22Rv1 (cell line): ENCODE data around the gene PIGS.
A peak's percentile ranks its signal among the peaks of the same experiment; 100 is the strongest.

Experiments
- H3K27ac ChIP-seq: fragments of 450-650 bp; 2 replicates; pipeline ENCODE4 v1.5.1; 2017
- ZFX ChIP-seq: fragments of 450-650 bp; IDR thresholded peaks from 2 replicates; pipeline ENCODE4 v1.6.1; 2017; ENCODE audit warnings: antibody characterized with exemption, borderline replicate concordance
- TF ChIP-seq, protein P1 (sequence below): fragments of 450-650 bp; IDR thresholded peaks from 2 replicates; pipeline ENCODE4 v1.5.1; 2017; ENCODE audit warnings: mild to moderate bottlenecking

Gene PIGS

DNA sequence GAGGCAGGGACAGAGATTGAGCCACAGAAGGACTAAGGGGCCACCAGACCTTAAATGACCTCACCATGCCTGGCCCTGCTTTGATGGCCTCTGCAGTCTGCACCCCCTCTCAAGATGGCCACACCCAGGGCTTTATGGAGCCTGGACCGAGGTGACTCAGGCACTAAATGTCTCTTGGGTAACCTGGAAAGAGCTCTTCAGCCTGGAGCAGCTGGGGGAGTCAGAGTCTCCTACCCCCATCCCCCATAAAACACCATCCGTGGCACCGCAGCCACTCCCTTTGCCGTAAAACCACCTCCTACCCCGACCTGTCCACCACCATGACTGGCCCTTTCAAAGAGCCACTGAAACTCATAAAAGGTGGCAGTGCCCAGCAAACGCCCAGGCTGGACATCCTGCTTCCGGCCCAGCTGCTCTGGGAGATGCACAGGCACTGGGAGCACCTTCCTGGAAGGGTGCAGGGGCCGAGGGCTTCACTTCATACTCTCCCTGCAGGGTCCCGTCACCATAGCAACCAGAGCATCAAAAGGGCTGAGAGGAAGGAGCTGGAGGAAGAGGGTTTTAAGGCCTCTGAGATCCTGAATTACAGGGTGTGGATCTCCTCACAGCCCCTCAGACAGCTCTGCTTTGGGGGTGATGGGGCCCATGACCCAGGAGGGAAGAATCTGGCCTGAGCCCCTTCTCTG, 42.9 kb downstream of the PIGS start:
- no peak for TF ChIP-seq ZFX
- TF ChIP-seq, protein P1, sequence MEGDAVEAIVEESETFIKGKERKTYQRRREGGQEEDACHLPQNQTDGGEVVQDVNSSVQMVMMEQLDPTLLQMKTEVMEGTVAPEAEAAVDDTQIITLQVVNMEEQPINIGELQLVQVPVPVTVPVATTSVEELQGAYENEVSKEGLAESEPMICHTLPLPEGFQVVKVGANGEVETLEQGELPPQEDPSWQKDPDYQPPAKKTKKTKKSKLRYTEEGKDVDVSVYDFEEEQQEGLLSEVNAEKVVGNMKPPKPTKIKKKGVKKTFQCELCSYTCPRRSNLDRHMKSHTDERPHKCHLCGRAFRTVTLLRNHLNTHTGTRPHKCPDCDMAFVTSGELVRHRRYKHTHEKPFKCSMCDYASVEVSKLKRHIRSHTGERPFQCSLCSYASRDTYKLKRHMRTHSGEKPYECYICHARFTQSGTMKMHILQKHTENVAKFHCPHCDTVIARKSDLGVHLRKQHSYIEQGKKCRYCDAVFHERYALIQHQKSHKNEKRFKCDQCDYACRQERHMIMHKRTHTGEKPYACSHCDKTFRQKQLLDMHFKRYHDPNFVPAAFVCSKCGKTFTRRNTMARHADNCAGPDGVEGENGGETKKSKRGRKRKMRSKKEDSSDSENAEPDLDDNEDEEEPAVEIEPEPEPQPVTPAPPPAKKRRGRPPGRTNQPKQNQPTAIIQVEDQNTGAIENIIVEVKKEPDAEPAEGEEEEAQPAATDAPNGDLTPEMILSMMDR = no peak
- H3K27ac ChIP-seq = peak overlapping the region; percentile 69

DNA sequence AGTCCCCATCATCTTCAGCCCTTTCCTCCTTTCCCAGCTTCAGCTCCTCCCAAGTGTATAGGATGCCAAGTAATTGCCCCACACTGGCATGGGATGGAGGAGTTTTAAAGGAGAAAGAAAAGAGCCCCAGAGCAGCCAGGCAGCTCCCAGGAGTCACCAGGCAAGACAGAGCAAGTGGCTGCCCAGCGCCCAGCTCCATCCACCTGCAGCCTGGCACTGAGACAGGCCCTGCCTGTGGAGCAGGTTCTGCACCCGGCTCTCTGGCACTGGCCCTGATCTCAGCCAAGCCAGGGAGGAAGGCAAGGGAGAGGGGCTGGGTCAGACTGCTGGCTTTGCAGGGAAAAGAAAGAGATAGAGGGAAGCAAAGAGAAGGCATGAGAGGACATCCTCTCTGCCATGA, 43.5 kb downstream of the PIGS start:
- peak overlapping the region; percentile 69 for H3K27ac ChIP-seq
- no peak for TF ChIP-seq ZFX
- TF ChIP-seq, protein P1 = no peak

DNA sequence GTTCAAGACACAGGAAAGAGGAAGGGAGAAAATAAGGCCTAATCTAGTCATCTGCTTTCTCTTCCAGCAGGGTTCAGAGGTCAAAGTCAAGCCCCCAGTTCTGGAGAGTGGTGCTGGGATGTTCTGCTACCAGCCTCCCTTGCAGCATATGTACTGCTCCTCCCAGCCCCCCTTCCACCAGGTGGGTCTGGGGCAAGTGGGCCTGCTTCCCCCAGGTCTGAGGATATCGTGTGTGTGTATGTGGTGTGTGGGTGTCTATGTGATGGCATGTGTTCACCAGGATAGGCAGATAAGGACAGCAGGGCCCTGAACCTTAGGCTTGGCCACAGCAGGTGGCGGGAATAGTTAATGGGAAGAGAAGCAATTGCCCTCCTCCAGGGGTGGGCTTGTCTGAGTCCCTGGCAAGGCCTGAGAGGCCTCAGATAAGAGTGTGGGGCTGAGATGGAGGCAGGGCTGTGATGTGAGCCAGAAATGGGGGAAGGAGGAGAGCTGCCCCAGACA, 44.1 kb downstream of the PIGS start:
- TF ChIP-seq, protein P1 = no peak
- no peak for TF ChIP-seq ZFX
- peak overlapping the region; percentile 69 for H3K27ac ChIP-seq

DNA sequence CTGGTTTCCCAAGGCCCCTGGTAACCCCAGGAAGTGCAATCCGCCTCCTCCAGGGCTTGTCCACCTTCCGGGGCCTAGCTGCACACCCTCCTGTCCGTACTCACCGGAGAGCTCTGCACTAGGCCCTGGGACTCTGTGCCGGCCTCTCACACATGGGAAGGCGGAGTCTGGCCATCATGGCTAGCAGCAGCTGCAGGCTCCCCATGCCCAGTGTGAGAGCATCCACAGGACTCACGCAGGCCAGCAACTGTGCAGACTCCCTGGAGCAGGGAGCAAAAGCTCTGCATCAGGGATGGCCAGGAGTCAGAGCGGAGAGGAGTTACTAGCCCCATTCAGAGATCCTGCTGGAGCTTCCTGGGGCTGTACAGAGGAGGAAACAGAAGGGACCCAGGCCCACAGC, 44.9 kb downstream of the PIGS start:
- no peak overlapping the region for H3K27ac ChIP-seq
- TF ChIP-seq, protein P1 = no peak
- no peak for TF ChIP-seq ZFX

DNA sequence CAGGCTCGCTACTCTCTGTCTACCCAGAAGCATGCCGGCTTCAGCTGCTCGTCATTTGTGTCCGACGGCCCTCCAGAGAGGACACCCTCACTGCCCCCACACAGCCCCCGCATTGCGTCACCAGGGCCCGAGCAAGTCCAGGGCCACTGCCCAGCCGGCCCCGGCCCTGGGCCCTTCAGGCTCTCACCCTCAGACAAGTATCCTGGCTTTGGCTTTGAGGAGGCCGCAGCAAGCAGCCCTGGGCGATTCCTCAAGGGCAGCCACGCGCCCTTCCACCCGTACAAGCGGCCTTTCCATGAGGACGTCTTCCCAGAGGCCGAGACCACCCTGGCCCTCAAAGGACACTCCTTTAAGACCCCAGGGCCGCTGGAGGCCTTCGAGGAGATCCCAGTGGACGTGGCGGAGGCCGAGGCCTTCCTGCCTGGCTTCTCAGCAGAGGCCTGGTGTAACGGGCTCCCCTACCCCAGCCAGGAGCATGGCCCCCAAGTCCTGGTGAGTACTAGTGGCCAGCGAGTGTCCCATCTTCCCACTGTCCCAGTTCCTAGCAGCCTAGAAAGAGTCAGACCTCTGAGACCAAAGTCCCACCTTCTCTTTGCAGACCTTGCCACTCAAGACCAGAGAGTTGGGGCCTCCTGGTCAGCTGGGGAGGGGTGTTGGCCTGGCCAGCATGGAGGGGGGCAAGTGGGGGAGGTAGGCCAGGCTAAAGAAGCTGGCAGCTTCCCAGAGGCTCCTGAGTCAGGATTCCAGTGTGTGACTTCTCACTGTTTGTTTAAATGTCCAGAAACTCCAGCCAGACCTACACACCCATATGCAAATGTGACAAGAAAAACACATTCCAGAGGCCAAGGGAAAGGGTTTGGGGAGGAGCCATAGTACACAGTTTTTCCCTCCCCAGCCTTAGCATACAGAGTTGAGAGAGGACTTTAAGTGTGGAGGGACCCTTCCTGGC, 46.6 kb downstream of the PIGS start:
- TF ChIP-seq, protein P1 = no peak
- TF ChIP-seq ZFX = no peak
- H3K27ac ChIP-seq = peak overlapping the region; percentile 55

DNA sequence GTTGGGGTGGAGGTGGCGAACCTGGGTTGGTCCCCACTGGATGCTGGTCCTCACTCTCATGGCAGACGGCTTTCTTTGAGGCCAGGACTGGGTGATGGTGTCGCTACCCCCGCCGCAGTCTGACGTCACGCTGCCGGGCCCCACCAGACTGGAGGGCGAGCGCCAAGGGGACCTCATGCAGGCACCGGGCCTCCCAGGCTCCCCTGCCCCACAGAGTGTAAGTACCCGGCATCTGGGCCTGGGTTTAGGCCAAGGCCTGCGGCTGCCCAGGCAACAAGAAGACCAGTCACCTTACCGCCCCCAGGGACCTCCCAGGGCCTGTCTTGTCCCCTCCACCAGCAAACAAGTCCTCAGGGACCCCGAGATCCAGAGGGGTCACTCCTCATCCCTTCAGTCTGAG, 47.4 kb downstream of the PIGS start:
- H3K27ac ChIP-seq = no peak overlapping the region
- no peak for TF ChIP-seq ZFX
- TF ChIP-seq, protein P1 = no peak
